H1 (cell line): ENCODE measurements around the gene PACSIN2. TPM values are rescaled to one million over a fixed set of nuclear protein-coding genes. Genes with fewer than 3 reads are reported as not detected.

Source experiments
- CTCF ChIA-PET: fragments of 300-600 bp; sonication (Branson Sonifier 250); formaldehyde crosslinking; loops from one replicate; lab custom pipeline; 2021; ENCODE audit not compliant: partially characterized antibody; lab: Charles Lee
- POLR2A ChIA-PET: fragments of 300-600 bp; sonication (Branson Sonifier 250); formaldehyde crosslinking; loops from one replicate; lab custom pipeline; 2021; ENCODE audit warnings: inconsistent platforms; ENCODE audit not compliant: partially characterized antibody; lab: Charles Lee
- DNase-seq, 2 experiments: peaks; one replicate each; pipeline versions ENCODE4 v3.0.0 to v3.0.0-alpha.2; 2010 to 2022; ENCODE audit warnings: low spot score in 2 of 2, low read depth in 1 of 2, mixed read lengths in 1 of 2
- FAIRE-seq: peaks from 2 replicates; lab custom pipeline; 2011; peaks lifted over from hg19 to GRCh38; lab: Jason Lieb, UNC
- H2AFZ ChIP-seq: 2 replicates; pipeline ENCODE4 v1.8.1; 2012; ENCODE audit warnings: low read length, inconsistent platforms
- H2AK5ac ChIP-seq: 2 replicates; pipeline ENCODE4 v1.6.1; 2013; ENCODE audit warnings: low read depth, low read length
- H2BK120ac ChIP-seq: replicated peaks from 2 replicates; pipeline ENCODE3; 2013; ENCODE audit warnings: low read depth, low read length, inconsistent platforms
- H2BK12ac ChIP-seq: 2 replicates; pipeline ENCODE4 v1.6.1; 2013; ENCODE audit warnings: low read depth, low read length
- H2BK15ac ChIP-seq: 2 replicates; pipeline ENCODE4 v1.6.1; 2013; ENCODE audit warnings: low read length
- H2BK20ac ChIP-seq: 2 replicates; pipeline ENCODE4 v1.6.1; 2013; ENCODE audit warnings: low read length
- H2BK5ac ChIP-seq: 2 replicates; pipeline ENCODE4 v1.6.1; 2013; ENCODE audit warnings: low read depth, low read length
- H3K14ac ChIP-seq: 2 replicates; pipeline ENCODE4 v1.6.1; 2013; ENCODE audit warnings: inconsistent platforms; ENCODE audit not compliant: insufficient read length
- H3K18ac ChIP-seq: 2 replicates; pipeline ENCODE4 v1.6.1; 2013; ENCODE audit warnings: low read length; ENCODE audit errors: extremely low read depth
- H3K23ac ChIP-seq: 2 replicates; pipeline ENCODE4 v1.6.1; 2013; ENCODE audit warnings: inconsistent platforms; ENCODE audit not compliant: insufficient read length
- H3K23me2 ChIP-seq: 2 replicates; pipeline ENCODE4 v1.6.1; 2013; ENCODE audit warnings: low read depth, low read length
- H3K27ac ChIP-seq: 2 replicates; pipeline ENCODE4 v1.6.1; 2011; ENCODE audit warnings: low read depth, low read length, inconsistent platforms
- H3K27me3 ChIP-seq, 4 experiments: replicated peaks in 1 of 4; 1 replicate in 1 of 4; 2 replicates in 3 of 4; pipeline versions ENCODE4 v1.6.1 to v1.8.1; 2011 to 2013; ENCODE audit warnings: low read length in 3 of 4, mild to moderate bottlenecking in 3 of 4, inconsistent platforms in 2 of 4, mixed read lengths in 2 of 4, moderate library complexity in 1 of 4; ENCODE audit not compliant: control insufficient read depth in 3 of 4, insufficient read depth in 3 of 4; ENCODE audit errors: extremely low read depth in 1 of 4
- H3K36me3 ChIP-seq, 4 experiments: 2 replicates each; pipeline versions ENCODE4 v1.6.1 to v1.8.1; 2011 to 2013; ENCODE audit warnings: mild to moderate bottlenecking in 4 of 4, low read length in 3 of 4, moderate library complexity in 2 of 4, control low read depth in 1 of 4, inconsistent platforms in 1 of 4; ENCODE audit not compliant: insufficient read depth in 4 of 4, control insufficient read depth in 2 of 4
- H3K4ac ChIP-seq: replicated peaks from 2 replicates; pipeline ENCODE3; 2013; ENCODE audit warnings: low read length, low read depth, mixed read lengths, inconsistent platforms; ENCODE audit not compliant: insufficient read length
- H3K4me1 ChIP-seq, 4 experiments: replicated peaks in 1 of 4; 1 replicate in 1 of 4; 2 replicates in 3 of 4; pipeline versions ENCODE4 v1.6.1 to v1.8.1; 2011 to 2013; ENCODE audit warnings: low read length in 3 of 4, inconsistent platforms in 2 of 4, mixed read lengths in 1 of 4; ENCODE audit not compliant: insufficient read depth in 4 of 4, control insufficient read depth in 3 of 4
- H3K4me2 ChIP-seq, 2 experiments: 2 replicates each; pipeline versions ENCODE4 v1.6.1 to v1.8.1; 2011 to 2013; ENCODE audit warnings: low read depth in 2 of 2, low read length in 2 of 2, control low read depth in 1 of 2, inconsistent platforms in 1 of 2, mild to moderate bottlenecking in 1 of 2; ENCODE audit not compliant: insufficient read depth in 1 of 2
- H3K4me3 ChIP-seq, 4 experiments: fragments of 200-600, 300-600 bp in 1 of 4; sonication (generic), shearing (Covaris generic), sonication (Bioruptor Twin) in 1 of 4; 2 replicates each; pipeline versions ENCODE4 v1.5.1 to v1.8.1; 2011 to 2016; ENCODE audit warnings: low read length in 4 of 4, low read depth in 3 of 4, control low read depth in 2 of 4, inconsistent platforms in 2 of 4, mild to moderate bottlenecking in 2 of 4, mixed read lengths in 1 of 4, moderate library complexity in 1 of 4; ENCODE audit not compliant: insufficient read depth in 2 of 4; ENCODE audit errors: extremely low read depth in 1 of 4
- H3K56ac ChIP-seq: replicated peaks from 2 replicates; pipeline ENCODE3; 2013; ENCODE audit warnings: low read depth, mild to moderate bottlenecking, mixed read lengths, low read length, inconsistent platforms; ENCODE audit not compliant: insufficient read length
- H3K79me1 ChIP-seq: 2 replicates; pipeline ENCODE4 v1.6.1; 2013; ENCODE audit warnings: low read depth, low read length, control low read depth
- H3K79me2 ChIP-seq, 2 experiments: 2 replicates each; pipeline versions ENCODE4 v1.6.1 to v1.8.1; 2012 to 2013; ENCODE audit warnings: low read length in 2 of 2, mild to moderate bottlenecking in 2 of 2, inconsistent platforms in 1 of 2; ENCODE audit not compliant: insufficient read depth in 2 of 2, control insufficient read depth in 1 of 2
- H3K9ac ChIP-seq, 4 experiments: replicated peaks in 1 of 4; 1 replicate in 1 of 4; 2 replicates in 3 of 4; pipeline versions ENCODE4 v1.6.1 to v1.8.1; 2011 to 2013; ENCODE audit warnings: low read depth in 3 of 4, low read length in 3 of 4, control low read depth in 2 of 4, mild to moderate bottlenecking in 2 of 4, moderate library complexity in 2 of 4, inconsistent platforms in 1 of 4; ENCODE audit errors: extremely low read depth in 1 of 4
- H3K9me3 ChIP-seq, 2 experiments: 2 replicates each; pipeline versions ENCODE4 v1.6.1 to v1.8.1; 2012 to 2013; ENCODE audit warnings: mild to moderate bottlenecking in 2 of 2, moderate library complexity in 2 of 2, control low read depth in 1 of 2, inconsistent platforms in 1 of 2, low read depth in 1 of 2, low read length in 1 of 2, mixed read lengths in 1 of 2; ENCODE audit not compliant: insufficient read depth in 2 of 2
- H4K20me1 ChIP-seq, 2 experiments: replicated peaks in 1 of 2; 2 replicates each; pipeline versions ENCODE3 to v1.8.1; 2011 to 2013; ENCODE audit warnings: inconsistent platforms in 2 of 2, low read length in 2 of 2, mild to moderate bottlenecking in 1 of 2; ENCODE audit not compliant: insufficient read depth in 2 of 2, control insufficient read depth in 1 of 2
- H4K5ac ChIP-seq: 2 replicates; pipeline ENCODE4 v1.6.1; 2013; ENCODE audit warnings: low read length, low read depth, mixed read lengths, inconsistent platforms; ENCODE audit not compliant: insufficient read length
- H4K8ac ChIP-seq: 2 replicates; pipeline ENCODE4 v1.8.0; 2013; ENCODE audit warnings: mild to moderate bottlenecking, moderate library complexity, low read length, inconsistent platforms; ENCODE audit not compliant: insufficient read depth; ENCODE audit errors: extremely low read depth
- H4K91ac ChIP-seq: replicated peaks from 2 replicates; pipeline ENCODE3; 2013; ENCODE audit warnings: low read length, mixed read lengths, inconsistent platforms; ENCODE audit not compliant: insufficient read length
- BACH1 ChIP-seq: IDR thresholded peaks from 2 replicates; pipeline ENCODE4 v1.6.1; 2012; ENCODE audit warnings: low read length, improper control_type of control experiment
- CTBP2 ChIP-seq: IDR thresholded peaks from 2 replicates; pipeline ENCODE4 v1.7.0; 2011; ENCODE audit warnings: borderline replicate concordance, mild to moderate bottlenecking, moderate library complexity, mixed read lengths, low read length; ENCODE audit not compliant: insufficient read depth, insufficient read length
- EZH2 ChIP-seq: fragments of 200-600 bp; sonication (generic); IDR thresholded peaks from 2 replicates; pipeline ENCODE4 v1.7.1; 2012; ENCODE audit warnings: low read depth, mild to moderate bottlenecking, moderate library complexity, low read length, inconsistent platforms; ENCODE audit not compliant: severe bottlenecking
- FOSL1 ChIP-seq: IDR thresholded peaks from 2 replicates; pipeline ENCODE4 v1.6.1; 2011; ENCODE audit warnings: mild to moderate bottlenecking, low read depth, low read length, moderate library complexity; ENCODE audit not compliant: insufficient read depth
- JUN ChIP-seq: IDR thresholded peaks from 2 replicates; pipeline ENCODE4 v1.6.1; 2011; ENCODE audit warnings: low read depth, mild to moderate bottlenecking, improper control_type of control experiment, low read length
- JUND ChIP-seq: IDR thresholded peaks from 2 replicates; pipeline ENCODE4 v1.6.1; 2011; ENCODE audit warnings: mild to moderate bottlenecking, improper control_type of control experiment, low read length
- KDM4A ChIP-seq: IDR thresholded peaks from one replicate; pipeline ENCODE4 v1.7.1; 2012; ENCODE audit warnings: low read depth, mild to moderate bottlenecking, moderate library complexity, low read length, inconsistent platforms; ENCODE audit not compliant: severe bottlenecking
- POLR2AphosphoS5 ChIP-seq: IDR thresholded peaks from 2 replicates; pipeline ENCODE4 v1.6.1; 2011; ENCODE audit warnings: low read depth, low read length
- RXRA ChIP-seq: IDR thresholded peaks from 2 replicates; pipeline ENCODE4 v1.6.1; 2011; ENCODE audit warnings: low read depth, mild to moderate bottlenecking, low read length, moderate library complexity; ENCODE audit not compliant: insufficient read depth
- SIX5 ChIP-seq: IDR thresholded peaks from 2 replicates; pipeline ENCODE4 v1.6.1; 2011; ENCODE audit warnings: mild to moderate bottlenecking, low read depth, low read length
- WGBS, 2 experiments: shearing (Covaris generic) in 1 of 2; methylation state at CpG; one replicate each; pipeline versions ENCODE4 v1.1.6 to v1.1.7; 2013 to 2015; ENCODE audit warnings: low lambda C conversion rate in 2 of 2, mixed read lengths in 2 of 2, inconsistent platforms in 1 of 2, low coverage in 1 of 2, missing lambda C conversion rate in 1 of 2; ENCODE audit not compliant: insufficient replicate concordance in 2 of 2, insufficient coverage in 1 of 2, insufficient read length in 1 of 2; ENCODE audit errors: extremely low coverage in 1 of 2, missing lambda C conversion rate in 1 of 2; 5-methylcytosine and 5-hydroxymethylcytosine counted together
- polyA plus RNA-seq, 7 experiments: library from polyadenylated mRNA; depleted of rRNA in 3 of 7; stranded (reverse) in 5 of 7; unstranded in 2 of 7; fragments of >200 nt in 5 of 7; fragments of 200-250 nt in 2 of 7; gene quantifications; 1 replicate in 5 of 7; 2 replicates in 1 of 7; 4 replicates in 1 of 7; pipeline versions ENCODE4 v1.2.1 to v1.2.3, GENCODE V29; 2011 to 2013; ENCODE audit warnings: missing spikeins in 2 of 7, mixed read lengths in 2 of 7
- total RNA-seq: library from RNA; stranded (reverse); fragmentation: NEBNext Ultra II Directional; extraction: Animal tissue kit (Norgen Biotek cat#: 25700); gene quantifications from 2 replicates; pipeline ENCODE4 v1.2.1, GENCODE V29; 2021
- TF ChIP-seq, protein P1 (sequence below): IDR thresholded peaks from 2 replicates; pipeline ENCODE4 v1.6.1; 2011; ENCODE audit warnings: low read length, improper control_type of control experiment

PACSIN2 gene
- total and polyA plus RNA-seq, 2 of the 8 experiments (the other 6 are each of a cell fraction or from before 2014, with no cell fraction given): 44.8 to 64.2 TPM

DNA sequence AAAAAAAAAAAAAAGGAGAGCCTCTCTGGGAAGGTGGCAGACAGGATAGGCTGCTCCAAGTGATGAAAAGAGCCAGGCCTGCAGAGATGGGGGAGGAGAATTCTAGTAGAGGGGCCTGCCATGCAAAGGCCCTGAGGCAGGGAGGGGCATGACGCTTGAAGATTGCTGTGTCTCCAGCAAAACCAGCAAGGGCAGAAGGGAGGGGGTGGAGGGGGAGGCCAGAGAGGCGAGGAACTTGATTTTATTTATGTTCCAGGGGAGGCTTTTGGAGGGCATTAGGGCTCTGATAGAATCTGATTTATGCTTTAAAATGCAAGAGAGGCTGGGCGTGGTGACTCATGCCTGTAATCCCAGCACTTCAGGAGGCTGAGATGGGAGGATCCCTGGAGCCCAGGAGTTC is 16.7 kb upstream of the PACSIN2 start:
- H3K4me2 ChIP-seq: no peak overlapping the region
- ChIA-PET CTCF (no interaction called here), POLR2A (interaction anchor here (7.1 kb wide), 1 partner anchor 15 kb away, joined by 78 read pairs; the partner anchor contains the start of gene PACSIN2)
- no peak overlapping the region for H2AK5ac ChIP-seq
- H2BK15ac ChIP-seq: no peak overlapping the region
- H2AFZ ChIP-seq: no peak overlapping the region
- no peak overlapping the region for H4K8ac ChIP-seq
- no peaks in the 10 kb centered on the region for H3K79me2 ChIP-seq
- no peaks in the 10 kb centered on the region for H3K23me2 ChIP-seq
- no peak overlapping the region for H3K9ac ChIP-seq
- H2BK20ac ChIP-seq: no peak overlapping the region
- H4K91ac ChIP-seq: no peak overlapping the region
- no peaks in the 10 kb centered on the region for H3K27me3 ChIP-seq
- DNase-seq (no peak), FAIRE-seq (no peak)
- H4K5ac ChIP-seq: no peak overlapping the region
- no peaks in the 10 kb centered on the region; a peak in 1 of 7 replicates for H3K4me1 ChIP-seq
- H3K4ac ChIP-seq: no peak overlapping the region
- WGBS, 2 experiments: 75% methylated on average over 3 of the region's 3 CpGs; no CpG with 5 or more reads in 1 of the 2 experiments
- no peak overlapping the region for H2BK5ac ChIP-seq
- H3K9me3 ChIP-seq: no peaks in the 10 kb centered on the region; a peak in 1 of 4 replicates
- no peak overlapping the region for H2BK12ac ChIP-seq
- H3K23ac ChIP-seq: no peak overlapping the region
- no peak overlapping the region for H3K18ac ChIP-seq
- no peak overlapping the region for H3K14ac ChIP-seq
- H3K79me1 ChIP-seq: no peaks in the 10 kb centered on the region
- no peaks in the 10 kb centered on the region for H3K36me3 ChIP-seq
- H3K4me3 ChIP-seq: no peak overlapping the region
- no peak overlapping the region for H3K27ac ChIP-seq
- H4K20me1 ChIP-seq: peaks cover 0 to 1% of the 10 kb centered on the region in 2 experiments
- H2BK120ac ChIP-seq: no peak overlapping the region
- no peak overlapping the region for H3K56ac ChIP-seq
- TF ChIP-seq KDM4A (no peak), POLR2AphosphoS5 (no peak), FOSL1 (no peak), BACH1 (no peak), EZH2 (no peak), SIX5 (no peak), JUND (no peak), JUN (no peak), CTBP2 (no peak), RXRA (no peak)
- TF ChIP-seq, protein P1, sequence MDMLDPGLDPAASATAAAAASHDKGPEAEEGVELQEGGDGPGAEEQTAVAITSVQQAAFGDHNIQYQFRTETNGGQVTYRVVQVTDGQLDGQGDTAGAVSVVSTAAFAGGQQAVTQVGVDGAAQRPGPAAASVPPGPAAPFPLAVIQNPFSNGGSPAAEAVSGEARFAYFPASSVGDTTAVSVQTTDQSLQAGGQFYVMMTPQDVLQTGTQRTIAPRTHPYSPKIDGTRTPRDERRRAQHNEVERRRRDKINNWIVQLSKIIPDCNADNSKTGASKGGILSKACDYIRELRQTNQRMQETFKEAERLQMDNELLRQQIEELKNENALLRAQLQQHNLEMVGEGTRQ: no peak
